Measurements from ENCODE around the gene ASCC1. TPM values are rescaled to one million over a fixed set of nuclear protein-coding genes. Genes with fewer than 3 reads are reported as not detected.

ASCC1 gene
- total and polyA plus RNA-seq, 2 experiments from 2014 or later, result 31.8 to 38.7 TPM

GRCh38 chr10:72092171-72092924 lies 123.7 kb downstream of the ASCC1 start:
- no peaks in the 10 kb centered on the region for H3K9me2 ChIP-seq (replicated peaks; ENCODE audit: insufficient read depth)
- H3K79me2 ChIP-seq, result no peaks in the 10 kb centered on the region
- H3K27me3 ChIP-seq, result peaks cover 17% of the 10 kb centered on the region
- no peak overlapping the region for H3K4me3 ChIP-seq
- no peak for DNase-seq (ENCODE audit: low spot score)
- no peak for TF ChIP-seq CTCF (IDR thresholded peaks at IDR 0.05; ENCODE audit: poor library complexity)
- no peak for TF ChIP-seq EZH2 (IDR thresholded peaks at IDR 0.05; ENCODE audit: borderline replicate concordance)
- TF ChIP-seq EZH2phosphoT487 (IDR thresholded peaks at IDR 0.05; ENCODE audit: low read depth, severe bottlenecking, unreplicated experiment), result no peak
- 88% methylated on average over 8 of the region's 8 CpGs for WGBS (ENCODE audit: low lambda C conversion rate, missing lambda C conversion rate)
- no peak overlapping the region for H3K27ac ChIP-seq
- H3K36me3 ChIP-seq (replicated peaks; ENCODE audit: insufficient read depth, low read depth), result no peaks in the 10 kb centered on the region
- no peak overlapping the region for H3K4me2 ChIP-seq
- H2AFZ ChIP-seq, result no peak overlapping the region
- peaks cover 36% of the 10 kb centered on the region for H3K4me1 ChIP-seq (ENCODE audit: insufficient read depth)
- H3K9me3 ChIP-seq (ENCODE audit: low read depth), result no peaks in the 10 kb centered on the region
- H4K20me1 ChIP-seq (ENCODE audit: insufficient read depth, poor library complexity, severe bottlenecking), result no peaks in the 10 kb centered on the region

- Histone ChIP-seq H3K9me3 (ENCODE audit: low read depth) (no peaks in the 10 kb centered on the region), H3K9me2 (replicated peaks; ENCODE audit: insufficient read depth) (no peaks in the 10 kb centered on the region), H4K20me1 (ENCODE audit: insufficient read depth, poor library complexity, severe bottlenecking) (no peaks in the 10 kb centered on the region), H3K27me3 (peaks cover 37% of the 10 kb centered on the region), H3K4me3 (no peak overlapping the region), H3K79me2 (no peaks in the 10 kb centered on the region), H3K4me1 (ENCODE audit: insufficient read depth) (peaks cover 22% of the 10 kb centered on the region), H3K4me2 (no peak overlapping the region), H3K36me3 (replicated peaks; ENCODE audit: insufficient read depth, low read depth) (no peaks in the 10 kb centered on the region), H3K27ac (no peak overlapping the region), H2AFZ (no peak overlapping the region)
- 89% methylated on average over 3 of the region's 3 CpGs for WGBS (ENCODE audit: low lambda C conversion rate, missing lambda C conversion rate)
- TF ChIP-seq EZH2 (IDR thresholded peaks at IDR 0.05; ENCODE audit: borderline replicate concordance), result no peak
- TF ChIP-seq CTCF (IDR thresholded peaks at IDR 0.05; ENCODE audit: poor library complexity), result no peak
- TF ChIP-seq EZH2phosphoT487 (IDR thresholded peaks at IDR 0.05; ENCODE audit: low read depth, severe bottlenecking, unreplicated experiment), result no peak
- DNase-seq (ENCODE audit: low spot score), result no peak
These were observed 125.8 kb downstream of the ASCC1 start for GRCh38 chr10:72090326-72090725.

GRCh38 chr10:72089618-72090017 lies 126.5 kb downstream of the ASCC1 start:
- H3K27me3 ChIP-seq, result peaks cover 45% of the 10 kb centered on the region
- no peak overlapping the region for H3K27ac ChIP-seq
- no peak overlapping the region for H3K4me2 ChIP-seq

More at GRCh38 chr10:72089618-72090017, 126.5 kb downstream of the ASCC1 start:
- no peak for TF ChIP-seq CTCF (IDR thresholded peaks at IDR 0.05; ENCODE audit: poor library complexity)
- TF ChIP-seq EZH2phosphoT487 (IDR thresholded peaks at IDR 0.05; ENCODE audit: low read depth, severe bottlenecking, unreplicated experiment), result no peak
- no peak for TF ChIP-seq EZH2 (IDR thresholded peaks at IDR 0.05; ENCODE audit: borderline replicate concordance)
- no peaks in the 10 kb centered on the region for H3K9me2 ChIP-seq (replicated peaks; ENCODE audit: insufficient read depth)
- DNase-seq (ENCODE audit: low spot score), result peak; percentile 52
- peaks cover 22% of the 10 kb centered on the region for H3K4me1 ChIP-seq (ENCODE audit: insufficient read depth)
- H4K20me1 ChIP-seq (ENCODE audit: insufficient read depth, poor library complexity, severe bottlenecking), result no peaks in the 10 kb centered on the region
- 62% methylated on average over 6 of the region's 6 CpGs for WGBS (ENCODE audit: low lambda C conversion rate, missing lambda C conversion rate)
- H3K4me3 ChIP-seq, result no peak overlapping the region
- H2AFZ ChIP-seq, result no peak overlapping the region
- H3K9me3 ChIP-seq (ENCODE audit: low read depth), result no peaks in the 10 kb centered on the region
- no peaks in the 10 kb centered on the region for H3K36me3 ChIP-seq (replicated peaks; ENCODE audit: insufficient read depth, low read depth)
- no peaks in the 10 kb centered on the region for H3K79me2 ChIP-seq
